Liver (tissue), 9 donors: ENCODE results near the gene MSLN. TPM values are rescaled to one million over a fixed set of nuclear protein-coding genes. Genes with fewer than 3 reads are reported as not detected.
"Not testable (repeated sequence)": the region's sequence is repeated elsewhere in the genome, so short reads cannot be mapped to it uniquely, and the experiment has no call there.

Experiments
- DNase-seq: peaks from one replicate; pipeline ENCODE4 v3.0.0-alpha.2; 2017; ENCODE audit warnings: low spot score
- H3K27ac ChIP-seq, 2 donors: one replicate each; pipeline ENCODE4 v1.7.0; 2013; ENCODE audit warnings: inconsistent platforms in 2 of 2, low read length in 2 of 2, control low read depth in 1 of 2, low read depth in 1 of 2, mild to moderate bottlenecking in 1 of 2
- H3K27me3 ChIP-seq, 4 donors: one replicate each; pipeline versions ENCODE4 v1.6.1 to v1.7.0; 2013; ENCODE audit warnings: low read length in 3 of 4, inconsistent platforms in 1 of 4, mild to moderate bottlenecking in 1 of 4, moderate library complexity in 1 of 4; ENCODE audit not compliant: control insufficient read depth in 4 of 4, insufficient read depth in 4 of 4
- H3K36me3 ChIP-seq, 4 donors: one replicate each; pipeline versions ENCODE4 v1.6.1 to v1.7.0; 2013; ENCODE audit warnings: low read length in 3 of 4, mild to moderate bottlenecking in 3 of 4, low read depth in 1 of 4, moderate library complexity in 1 of 4; ENCODE audit not compliant: control insufficient read depth in 4 of 4, insufficient read depth in 3 of 4
- H3K4me1 ChIP-seq, 4 donors: one replicate each; pipeline versions ENCODE4 v1.6.1 to v1.7.0; 2013; ENCODE audit warnings: low read length in 3 of 4, mild to moderate bottlenecking in 3 of 4, moderate library complexity in 1 of 4; ENCODE audit not compliant: control insufficient read depth in 4 of 4, insufficient read depth in 4 of 4
- H3K4me3 ChIP-seq, 3 donors: one replicate each; pipeline versions ENCODE4 v1.6.1 to v1.7.0; 2013; ENCODE audit warnings: low read length in 3 of 3, control low read depth in 1 of 3, low read depth in 1 of 3, mild to moderate bottlenecking in 1 of 3
- H3K9ac ChIP-seq, 2 donors: one replicate each; pipeline ENCODE4 v1.7.0; 2013; ENCODE audit warnings: low read length in 2 of 2, mild to moderate bottlenecking in 2 of 2, moderate library complexity in 2 of 2, control low read depth in 1 of 2, low read depth in 1 of 2
- H3K9me3 ChIP-seq, 4 donors: one replicate each; pipeline versions ENCODE4 v1.6.1 to v1.7.0; 2013; ENCODE audit warnings: low read length in 3 of 4; ENCODE audit not compliant: control insufficient read depth in 4 of 4
- ATF3 ChIP-seq: IDR thresholded peaks from 2 replicates; pipeline ENCODE4 v1.6.1; 2016; ENCODE audit warnings: antibody characterized with exemption
- CTCF ChIP-seq: fragments of 150-350 bp; IDR thresholded peaks from 2 replicates; pipeline ENCODE4 v1.5.1; 2017; ENCODE audit warnings: improper control_type of control experiment, low read depth, low read length; ENCODE audit not compliant: missing input control
- EGR1 ChIP-seq, 2 donors: IDR thresholded peaks; 2 replicates each; pipeline ENCODE4 v1.6.1; 2016 to 2018; ENCODE audit warnings: antibody characterized with exemption in 2 of 2, low read depth in 2 of 2
- FOXA1 ChIP-seq: IDR thresholded peaks from 2 replicates; pipeline ENCODE4 v1.6.1; 2016; ENCODE audit warnings: antibody characterized with exemption
- FOXA2 ChIP-seq: IDR thresholded peaks from 2 replicates; pipeline ENCODE4 v1.6.1; 2016; ENCODE audit warnings: antibody characterized with exemption
- GABPA ChIP-seq, 2 donors: IDR thresholded peaks in 1 of 2; conservative IDR thresholded peaks in 1 of 2; 2 replicates each; pipeline ENCODE4 v1.6.1; 2016; ENCODE audit warnings: antibody characterized with exemption in 2 of 2, mild to moderate bottlenecking in 1 of 2, moderate library complexity in 1 of 2
- HNF4A ChIP-seq, 2 donors: conservative IDR thresholded peaks; 2 replicates each; pipeline ENCODE4 v1.6.1; 2016; ENCODE audit warnings: antibody characterized with exemption in 2 of 2, mild to moderate bottlenecking in 2 of 2
- HNF4G ChIP-seq: IDR thresholded peaks from 2 replicates; pipeline ENCODE4 v1.6.1; 2016; ENCODE audit warnings: antibody characterized with exemption
- JUND ChIP-seq, 2 donors: IDR thresholded peaks; 2 replicates each; pipeline ENCODE4 v1.6.1; 2016; ENCODE audit warnings: antibody characterized with exemption in 2 of 2
- NR2F2 ChIP-seq: IDR thresholded peaks from 2 replicates; pipeline ENCODE4 v1.6.1; 2016; ENCODE audit warnings: antibody characterized with exemption
- RAD21 ChIP-seq, 2 donors: IDR thresholded peaks; 2 replicates each; pipeline ENCODE4 v1.6.1; 2016; ENCODE audit warnings: antibody characterized with exemption in 2 of 2, mild to moderate bottlenecking in 2 of 2
- REST ChIP-seq: IDR thresholded peaks from 2 replicates; pipeline ENCODE4 v1.6.1; 2016; ENCODE audit warnings: antibody characterized with exemption, mild to moderate bottlenecking
- RXRA ChIP-seq, 2 donors: IDR thresholded peaks; 2 replicates each; pipeline ENCODE4 v1.6.1; 2017 to 2018; ENCODE audit warnings: antibody characterized with exemption in 2 of 2, mild to moderate bottlenecking in 1 of 2
- SP1 ChIP-seq: IDR thresholded peaks from 2 replicates; pipeline ENCODE4 v1.6.1; 2018; ENCODE audit warnings: antibody characterized with exemption, mild to moderate bottlenecking
- TAF1 ChIP-seq: conservative IDR thresholded peaks from 2 replicates; pipeline ENCODE4 v1.6.1; 2016; ENCODE audit warnings: antibody characterized with exemption, mild to moderate bottlenecking
- YY1 ChIP-seq: IDR thresholded peaks from 2 replicates; pipeline ENCODE4 v1.6.1; 2016; ENCODE audit warnings: antibody characterized with exemption, mild to moderate bottlenecking
- ZBTB33 ChIP-seq: IDR thresholded peaks from 2 replicates; pipeline ENCODE4 v1.6.1; 2016; ENCODE audit warnings: antibody characterized with exemption
- WGBS: extraction: QIAGEN DNeasy Blood & Tissue Kit; methylation state at CpG from one replicate; pipeline ENCODE4 v1.1.7; 2013; 5-methylcytosine and 5-hydroxymethylcytosine counted together
- polyA plus RNA-seq, 2 donors: library from polyadenylated mRNA; stranded (reverse) in 1 of 2; unstranded in 1 of 2; fragments of 200-250 nt in 1 of 2; fragments of >200 nt in 1 of 2; fragmentation: Nextera tagmentation in 1 of 2; extraction: Ambion mirVana in 1 of 2; gene quantifications; one replicate each; pipeline versions ENCODE4 v1.2.1 to v1.2.3, GENCODE V29; 2013 to 2015
- total RNA-seq, 2 donors: library from RNA; depleted of rRNA; stranded (reverse); fragments of >200 nt; gene quantifications; one replicate each; pipeline ENCODE4 v1.2.3, GENCODE V29; 2014
- donor health status: healthy.
- donor health status: healthy.
- donor health status: healthy.
- donor health status: healthy.
- donor health status: healthy.

Gene MSLN
- total and polyA plus RNA-seq, 4 donors, result 0.03 to 0.65 (median 0.08) TPM; not detected in 1

- H3K9me3 ChIP-seq, H3K9ac ChIP-seq, H3K27ac ChIP-seq, DNase-seq, H3K4me3 ChIP-seq, H3K36me3 ChIP-seq: not testable (repeated sequence)
- 52% methylated on average over 13 of the region's 13 CpGs for WGBS
- peak; percentile 11 for TF ChIP-seq CTCF
- peak in 1 of 2 donors; percentile 58 for TF ChIP-seq RAD21 (IDR thresholded peaks at IDR 0.05)
- H3K27me3 ChIP-seq, result peaks cover 0 to 10% (median 3%) of the 10 kb centered on the region in 4 donors
- peaks cover 17 to 29% (median 22%) of the 10 kb centered on the region in 4 donors for H3K4me1 ChIP-seq
Measured at GRCh38 chr16:712740-713250, 47.7 kb upstream of the MSLN start.

GRCh38 chr16:714079-714478 lies 46.5 kb upstream of the MSLN start:
- no peak overlapping the region for H3K4me3 ChIP-seq
- WGBS, result 80% methylated on average over 11 of the region's 11 CpGs
- H3K36me3 ChIP-seq, result peaks cover 0 to 2% (median 0%) of the 10 kb centered on the region in 4 donors
- H3K4me1 ChIP-seq, result peaks cover 17 to 29% (median 22%) of the 10 kb centered on the region in 4 donors
- TF ChIP-seq TAF1 (no peak), NR2F2 (no peak), RAD21 (IDR thresholded peaks at IDR 0.05) (no peak), JUND (IDR thresholded peaks at IDR 0.05) (no peak), FOXA1 (no peak), ATF3 (no peak), REST (no peak), GABPA (IDR thresholded peaks at IDR 0.05 in 1 of 2, conservative IDR thresholded peaks at IDR 0.05 in 1 of 2) (no peak), CTCF (no peak), YY1 (no peak), HNF4A (conservative IDR thresholded peaks at IDR 0.05) (no peak), RXRA (IDR thresholded peaks at IDR 0.05) (no peak), ZBTB33 (no peak), HNF4G (no peak), SP1 (no peak), FOXA2 (no peak), EGR1 (IDR thresholded peaks at IDR 0.05; ENCODE audit: low read depth in 2 of 2) (no peak)
- no peak overlapping the region for H3K9ac ChIP-seq
- DNase-seq, result no peak
- H3K9me3 ChIP-seq, result no peaks in the 10 kb centered on the region
- no peak overlapping the region for H3K27ac ChIP-seq
- peaks cover 0 to 7% (median under 1%) of the 10 kb centered on the region in 4 donors for H3K27me3 ChIP-seq
